Activated CD4-positive, alpha-beta T cell treated with anti-CD3 and anti-CD28 coated beads, Interleukin-2, amount 50 U/mL, for 4 hours (primary cell): ENCODE results near the gene GNG8.
A peak's percentile ranks its signal among the peaks of the same experiment; 100 is the strongest.

Source experiments
- DNase-seq, 2 experiments: peaks; one replicate each; pipeline ENCODE4 v3.0.0-alpha.2; 2020

Gene GNG8

DNA sequence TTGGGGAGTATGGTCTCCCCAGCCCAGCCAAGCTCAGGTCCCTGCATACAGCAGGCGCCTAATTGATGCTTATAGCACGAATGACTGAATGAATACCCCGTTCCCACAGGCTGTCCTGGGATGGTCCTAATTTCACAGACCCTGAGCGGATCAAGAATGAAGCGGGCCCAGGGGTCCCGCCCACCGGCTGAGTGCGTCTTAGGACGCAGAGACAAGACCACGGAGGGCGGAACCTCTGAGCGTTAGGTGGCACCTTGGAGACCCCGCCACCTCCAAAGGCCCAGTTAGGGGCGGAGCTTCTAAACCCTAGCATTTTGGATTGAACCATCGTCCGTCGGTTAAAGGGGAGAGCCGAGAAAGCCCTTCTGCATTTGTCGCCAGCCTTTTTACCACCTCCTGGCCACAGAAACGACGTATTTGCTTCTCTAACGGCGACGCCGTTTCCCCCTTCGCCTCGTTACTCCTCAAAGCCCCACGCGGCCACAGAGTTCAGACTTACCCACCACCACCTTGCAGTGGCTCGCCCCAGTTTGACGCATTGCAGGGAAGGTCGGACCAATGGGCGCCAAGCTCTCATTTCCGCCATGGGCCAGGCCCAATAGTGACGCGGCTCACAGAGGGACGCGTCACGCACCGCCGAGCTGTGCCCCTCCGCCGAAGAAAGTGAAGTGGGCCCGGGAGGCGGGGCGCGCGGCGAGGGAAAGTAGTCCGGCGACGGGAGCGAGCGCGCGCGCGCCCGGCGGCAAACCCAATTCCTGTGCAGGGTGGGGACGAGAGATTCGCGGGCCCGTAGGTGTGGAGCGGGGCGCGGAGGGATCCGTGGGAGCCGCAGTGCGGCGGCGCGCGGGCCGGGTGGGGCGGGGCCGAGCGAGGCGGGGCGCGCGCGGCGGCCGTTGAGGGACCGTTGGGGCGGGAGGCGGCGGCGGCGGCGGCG, 35.4 kb downstream of the GNG8 start:
- peak; percentile 96 to 97 for DNase-seq

DNA sequence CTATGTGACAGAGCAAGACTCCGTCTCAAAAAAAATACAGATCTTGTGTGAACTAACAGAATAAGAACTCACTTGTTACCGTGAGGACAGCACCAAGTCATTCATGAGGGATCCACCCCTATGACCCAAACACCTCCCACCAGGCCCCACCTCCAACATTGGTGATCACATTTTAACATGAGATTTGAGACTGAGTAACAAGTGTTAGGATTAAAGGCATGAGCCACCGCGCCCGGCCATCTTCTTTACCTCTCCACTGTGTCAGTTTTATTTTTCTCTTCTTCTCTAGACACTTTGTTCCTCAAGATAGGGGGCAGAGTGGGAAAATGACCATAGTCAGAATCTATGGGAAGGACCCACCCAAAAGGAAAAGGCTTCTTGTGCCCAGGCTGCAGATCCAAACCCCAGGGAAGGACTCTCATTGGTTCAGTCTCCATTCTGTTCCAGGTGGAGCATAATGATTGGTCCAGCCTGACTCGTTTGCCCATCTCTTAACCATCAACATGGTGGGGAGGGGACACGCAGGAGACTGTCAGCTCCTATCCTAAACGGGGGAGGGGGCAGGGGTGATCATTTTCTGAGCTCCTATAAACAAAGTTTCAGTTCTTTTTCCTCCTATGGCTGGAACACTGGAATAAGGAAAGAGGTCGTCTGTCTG, 36.2 kb downstream of the GNG8 start:
- DNase-seq: no peak

DNA sequence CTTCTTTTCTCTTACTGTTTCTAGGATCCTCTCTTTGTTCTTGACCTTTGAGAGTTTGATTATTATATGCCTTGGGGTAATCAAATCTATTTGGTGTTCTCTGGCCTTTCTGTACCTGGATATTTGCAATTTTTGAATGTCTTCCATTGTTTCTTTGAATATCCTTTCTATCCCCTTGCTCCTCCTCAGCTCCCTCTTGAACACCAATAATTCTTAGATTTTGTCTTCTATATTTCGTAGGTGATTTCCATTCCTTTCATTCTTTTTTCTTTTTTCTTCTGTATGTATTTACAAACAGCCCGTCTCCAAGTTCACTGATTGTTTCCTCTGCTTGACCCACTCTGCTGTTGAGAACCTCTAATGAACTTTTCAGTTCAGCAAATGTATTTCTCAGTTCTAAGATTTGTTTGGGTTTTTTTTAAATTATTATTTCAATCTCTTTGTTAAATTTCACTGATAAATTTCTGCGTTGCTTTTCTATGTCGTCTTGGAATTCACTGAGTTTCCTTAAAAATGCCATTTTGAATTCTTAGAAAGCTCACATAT, 37.6 kb downstream of the GNG8 start:
- no peak for DNase-seq

DNA sequence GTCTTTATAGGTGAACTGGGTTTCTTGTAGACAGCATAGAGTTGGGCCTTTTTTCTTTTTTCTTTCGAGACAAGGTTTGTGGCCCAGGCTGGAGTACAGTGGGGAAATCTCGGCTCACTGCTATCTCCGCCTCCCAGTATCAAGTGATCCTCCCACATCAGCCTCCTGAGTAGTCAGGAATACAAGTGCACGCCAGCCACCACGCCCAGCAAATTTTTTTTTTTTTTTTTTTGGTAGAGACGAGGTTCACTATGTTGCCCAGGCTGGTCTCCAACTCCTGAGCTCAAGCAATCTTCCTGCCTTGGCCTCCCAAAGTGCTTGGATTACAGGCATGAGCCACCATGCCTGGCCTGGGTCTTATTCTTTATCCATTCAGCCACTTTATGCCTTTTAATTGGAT, 40.0 kb downstream of the GNG8 start:
- no peak for DNase-seq

DNA sequence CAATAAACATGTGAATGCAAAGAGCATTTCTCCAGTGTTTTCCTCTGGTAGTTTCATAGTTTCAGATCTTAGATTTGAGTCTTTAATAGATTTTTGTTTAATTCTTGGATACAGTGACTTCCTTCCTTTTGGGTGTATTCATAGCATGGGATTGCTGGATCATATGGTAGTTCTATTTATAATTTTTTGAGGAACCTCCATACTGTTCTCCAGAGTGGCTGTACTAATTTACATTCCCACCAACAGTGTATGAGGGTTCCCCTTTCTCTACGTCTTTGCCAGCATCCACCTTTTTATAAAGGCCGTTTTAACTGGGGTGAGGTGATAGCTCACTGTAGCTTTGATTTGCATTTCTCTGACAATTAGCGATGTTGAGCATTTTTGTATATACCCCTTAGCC, 44.1 kb downstream of the GNG8 start:
- DNase-seq: no peak

DNA sequence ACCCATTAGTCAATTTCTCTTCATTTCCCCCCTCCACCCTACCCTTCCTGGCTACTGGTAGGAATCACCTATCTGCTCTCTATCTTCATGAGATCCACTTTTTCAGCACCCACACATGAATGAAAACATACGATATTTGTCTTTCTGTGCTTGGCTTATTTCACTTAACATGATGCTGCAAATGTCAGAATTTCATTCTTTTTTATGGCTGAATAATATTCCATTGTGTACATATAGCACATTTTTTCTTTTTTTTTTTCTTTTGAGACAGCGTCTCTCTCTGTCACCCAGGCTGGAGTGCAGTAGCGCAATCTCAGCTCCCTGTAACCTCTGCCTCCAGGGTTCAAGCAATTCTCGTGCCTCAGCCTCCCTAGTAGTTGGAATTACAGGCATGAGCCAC, 44.7 kb downstream of the GNG8 start:
- DNase-seq: no peak

DNA sequence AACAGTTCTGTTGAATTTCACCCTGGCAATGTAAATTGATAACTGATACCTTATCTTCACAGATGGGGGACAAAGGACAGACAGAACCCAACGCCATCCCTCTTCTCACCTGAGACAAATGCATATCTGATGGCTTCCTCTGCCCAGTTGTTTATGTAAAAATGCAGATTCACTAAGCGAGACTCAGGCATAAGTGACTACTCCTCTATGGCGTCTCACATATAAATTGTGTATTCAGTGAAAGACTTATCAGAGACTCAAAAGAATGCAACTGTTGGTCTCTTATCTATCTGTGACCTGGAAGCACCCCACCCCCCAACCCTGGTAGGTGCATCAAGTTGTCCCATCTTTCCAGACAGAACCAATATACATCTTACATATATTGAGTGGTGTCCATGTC, 48.1 kb downstream of the GNG8 start:
- no peak for DNase-seq

DNA sequence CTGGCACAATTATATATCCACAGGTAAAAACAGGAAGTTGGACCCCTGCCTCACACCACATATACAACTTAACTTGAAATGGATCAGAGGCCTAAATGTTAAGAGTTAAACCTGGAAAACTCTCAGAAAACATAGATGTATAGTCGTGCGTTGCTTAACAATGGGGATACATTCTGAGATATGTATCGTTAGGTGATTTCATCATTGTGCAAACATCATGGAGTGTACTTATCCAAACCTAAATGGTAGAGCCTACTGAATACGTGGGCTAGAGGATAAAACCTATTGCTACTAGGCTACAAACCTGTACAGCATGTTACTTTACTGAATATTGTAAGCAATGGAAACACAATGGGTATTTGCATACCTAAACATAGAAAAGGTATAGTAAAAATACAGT, 49.7 kb downstream of the GNG8 start:
- DNase-seq: no peak

DNA sequence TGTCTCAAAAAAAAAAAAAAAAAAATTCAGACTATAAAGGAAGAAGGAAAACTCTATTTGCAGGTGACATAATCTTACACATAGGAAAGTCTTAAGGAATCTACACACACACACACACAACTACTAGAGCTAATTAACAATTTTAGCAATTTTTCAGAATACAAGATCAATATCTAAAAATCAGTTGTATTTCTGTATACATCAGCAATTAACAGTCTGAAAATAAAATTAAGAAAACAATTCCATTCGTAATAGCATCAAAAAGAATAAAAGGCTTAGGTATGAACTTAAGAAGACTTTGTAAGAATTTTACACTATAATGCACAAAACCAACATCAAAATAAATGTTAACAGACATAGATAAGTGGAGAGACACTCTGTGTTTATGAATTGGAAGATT, 50.5 kb downstream of the GNG8 start:
- DNase-seq: no peak
